IMR-90 (cell line): ENCODE data around the gene CDADC1. TPM values are rescaled to one million over a fixed set of nuclear protein-coding genes. Genes with fewer than 3 reads are reported as not detected.

Source experiments
- ATAC-seq: fragments of 200-7000 bp; cut with Tn5 transposase; 2 replicates; pipeline ENCODE4 v1.9.1; 2020; ENCODE audit warnings: low read depth, mild to moderate bottlenecking, moderate library complexity
- BruUV-seq: library from RNA; stranded (reverse); fragments of 400-500 nt; replicated peaks from 2 replicates; lab custom pipeline; 2021; lab: Mats Ljungman, UMichigan
- CTCF ChIA-PET: fragments of 300-600 bp; formaldehyde crosslinking; extraction: SDS; loops from one replicate; lab custom pipeline; 2021; ENCODE audit warnings: antibody characterized with exemption; lab: Yijun Ruan, JAX
- POLR2A ChIA-PET: fragments of 300-600 bp; sonication (Branson Sonifier 250); formaldehyde crosslinking; loops from one replicate; lab custom pipeline; 2022; ENCODE audit warnings: antibody characterized with exemption; ENCODE audit not compliant: unreplicated experiment; lab: Charles Lee
- DNase-seq: peaks from one replicate; pipeline ENCODE4 v3.0.0; 2013
- H2AFZ ChIP-seq: replicated peaks from 2 replicates; pipeline ENCODE3; 2013; ENCODE audit warnings: low read length, mild to moderate bottlenecking; ENCODE audit not compliant: poor library complexity
- H2AK5ac ChIP-seq: 2 replicates; pipeline ENCODE4 v1.6.1; 2013; ENCODE audit warnings: low read depth, low read length, inconsistent platforms
- H2AK9ac ChIP-seq: replicated peaks from 2 replicates; pipeline ENCODE3; 2013; ENCODE audit warnings: mild to moderate bottlenecking, low read depth, low read length, moderate library complexity; ENCODE audit not compliant: poor library complexity
- H2BK120ac ChIP-seq: 2 replicates; pipeline ENCODE4 v1.6.1; 2013; ENCODE audit warnings: low read depth, low read length, inconsistent platforms
- H2BK15ac ChIP-seq: 3 replicates; pipeline ENCODE4 v1.6.1; 2013; ENCODE audit warnings: low read depth, low read length, inconsistent platforms
- H2BK20ac ChIP-seq: 2 replicates; pipeline ENCODE4 v1.6.1; 2013; ENCODE audit warnings: low read depth, mild to moderate bottlenecking, inconsistent platforms, low read length, moderate library complexity
- H2BK5ac ChIP-seq: 2 replicates; pipeline ENCODE4 v1.6.1; 2013; ENCODE audit warnings: mild to moderate bottlenecking, low read depth, low read length, inconsistent platforms; ENCODE audit not compliant: poor library complexity, severe bottlenecking
- H3K14ac ChIP-seq: replicated peaks from 2 replicates; pipeline ENCODE4 v1.6.1; 2013; ENCODE audit warnings: low read depth, low read length, inconsistent platforms
- H3K18ac ChIP-seq: 2 replicates; pipeline ENCODE4 v1.6.1; 2013; ENCODE audit warnings: low read depth, low read length, control low read depth
- H3K23ac ChIP-seq: 2 replicates; pipeline ENCODE4 v1.6.1; 2013; ENCODE audit warnings: low read depth, low read length, inconsistent platforms
- H3K27ac ChIP-seq: 2 replicates; pipeline ENCODE4 v1.5.1; 2013; ENCODE audit warnings: mild to moderate bottlenecking, control low read depth, low read length; ENCODE audit not compliant: insufficient read depth
- H3K27me3 ChIP-seq: 2 replicates; pipeline ENCODE4 v1.6.1; 2013; ENCODE audit warnings: low read length; ENCODE audit not compliant: control insufficient read depth, insufficient read depth
- H3K36me3 ChIP-seq: 2 replicates; pipeline ENCODE4 v1.6.1; 2013; ENCODE audit warnings: low read length, mixed read lengths; ENCODE audit not compliant: control insufficient read depth, insufficient read depth
- H3K4ac ChIP-seq: 2 replicates; pipeline ENCODE4 v1.6.1; 2013; ENCODE audit warnings: low read depth, low read length, inconsistent platforms
- H3K4me1 ChIP-seq: 2 replicates; pipeline ENCODE4 v1.6.1; 2013; ENCODE audit warnings: low read length, mixed read lengths; ENCODE audit not compliant: control insufficient read depth, insufficient read depth
- H3K4me2 ChIP-seq: 2 replicates; pipeline ENCODE4 v1.6.1; 2013; ENCODE audit warnings: low read depth, mild to moderate bottlenecking, control low read depth, low read length, moderate library complexity
- H3K4me3 ChIP-seq: 2 replicates; pipeline ENCODE4 v1.5.1; 2013; ENCODE audit warnings: low read depth, mild to moderate bottlenecking, control low read depth, low read length, moderate library complexity; ENCODE audit not compliant: insufficient read depth
- H3K56ac ChIP-seq: 2 replicates; pipeline ENCODE4 v1.6.1; 2013; ENCODE audit warnings: low read length, inconsistent platforms; ENCODE audit not compliant: insufficient read depth; ENCODE audit errors: extremely low read depth
- H3K79me1 ChIP-seq, 2 experiments: 2 replicates each; pipeline ENCODE4 v1.6.1; 2013; ENCODE audit warnings: low read length in 2 of 2, inconsistent platforms in 1 of 2, low read depth in 1 of 2
- H3K9ac ChIP-seq: 2 replicates; pipeline ENCODE4 v1.6.1; 2013; ENCODE audit warnings: low read depth, low read length, control low read depth
- H3K9me1 ChIP-seq: 2 replicates; pipeline ENCODE4 v1.6.1; 2013; ENCODE audit warnings: low read length, inconsistent platforms; ENCODE audit not compliant: insufficient read depth
- H3K9me3 ChIP-seq: 2 replicates; pipeline ENCODE4 v1.6.1; 2013; ENCODE audit warnings: low read length; ENCODE audit not compliant: control insufficient read depth, insufficient read depth
- H4K20me1 ChIP-seq: 2 replicates; pipeline ENCODE4 v1.6.1; 2013; ENCODE audit warnings: low read length, inconsistent platforms; ENCODE audit not compliant: insufficient read depth
- H4K5ac ChIP-seq: 2 replicates; pipeline ENCODE4 v1.6.1; 2013; ENCODE audit warnings: mild to moderate bottlenecking, low read depth, low read length, control low read depth
- H4K8ac ChIP-seq, 2 experiments: 2 replicates each; pipeline ENCODE4 v1.6.1; 2013; ENCODE audit warnings: low read depth in 2 of 2, low read length in 2 of 2, control low read depth in 1 of 2, inconsistent platforms in 1 of 2
- H4K91ac ChIP-seq: 2 replicates; pipeline ENCODE4 v1.6.1; 2013; ENCODE audit warnings: low read depth, low read length, inconsistent platforms; ENCODE audit not compliant: insufficient read depth
- BHLHE40 ChIP-seq: fragments of 150-350 bp; IDR thresholded peaks from 2 replicates; pipeline ENCODE4 v1.6.1; 2016; ENCODE audit warnings: mild to moderate bottlenecking, low read depth, low read length
- CEBPB ChIP-seq: IDR thresholded peaks from 2 replicates; pipeline ENCODE4 v1.6.1; 2012; ENCODE audit warnings: low read depth, low read length, improper control_type of control experiment
- CHD1 ChIP-seq: IDR thresholded peaks from 2 replicates; pipeline ENCODE4 v1.6.1; 2012; ENCODE audit warnings: low read depth, low read length, improper control_type of control experiment
- FOS ChIP-seq: fragments of 150-350 bp; IDR thresholded peaks from 2 replicates; pipeline ENCODE4 v1.6.1; 2016; ENCODE audit warnings: low read depth, low read length
- MAFK ChIP-seq: IDR thresholded peaks from 2 replicates; pipeline ENCODE4 v1.6.1; 2012; ENCODE audit warnings: low read depth, low read length, improper control_type of control experiment
- MAZ ChIP-seq: IDR thresholded peaks from 2 replicates; pipeline ENCODE4 v1.6.1; 2012; ENCODE audit warnings: low read depth, mild to moderate bottlenecking, low read length, improper control_type of control experiment, moderate library complexity, borderline replicate concordance
- MXI1 ChIP-seq: IDR thresholded peaks from 2 replicates; pipeline ENCODE4 v1.6.1; 2012; ENCODE audit warnings: low read depth, mild to moderate bottlenecking, low read length, moderate library complexity, borderline replicate concordance
- NFE2L2 ChIP-seq: fragments of 150-350 bp; IDR thresholded peaks from 2 replicates; pipeline ENCODE4 v1.6.1; 2016; ENCODE audit warnings: low read depth, mild to moderate bottlenecking, low read length
- POLR2A ChIP-seq: IDR thresholded peaks from 2 replicates; pipeline ENCODE4 v1.6.1; 2012; ENCODE audit warnings: mild to moderate bottlenecking, low read depth, low read length
- RAD21 ChIP-seq: IDR thresholded peaks from 2 replicates; pipeline ENCODE4 v1.6.1; 2012; ENCODE audit warnings: low read length, improper control_type of control experiment
- RCOR1 ChIP-seq: IDR thresholded peaks from 2 replicates; pipeline ENCODE4 v1.6.1; 2012; ENCODE audit warnings: mild to moderate bottlenecking, low read length, improper control_type of control experiment; ENCODE audit not compliant: insufficient replicate concordance
- RFX5 ChIP-seq: IDR thresholded peaks from 2 replicates; pipeline ENCODE4 v1.8.0; 2012; ENCODE audit warnings: low read depth, mild to moderate bottlenecking, low read length, moderate library complexity
- SMC3 ChIP-seq: fragments of 150-350 bp; IDR thresholded peaks from 2 replicates; pipeline ENCODE4 v1.6.1; 2016; ENCODE audit warnings: low read depth, mild to moderate bottlenecking, antibody characterized with exemption, low read length, moderate library complexity
- dilution Hi-C: fragments of 300-500 bp; cut with HindIII; formaldehyde crosslinking; loops from one replicate; pipeline ENCODE4 v1.14.3; 2018; ENCODE audit warnings: low sequenced_read_pairs; ENCODE audit not compliant: unreplicated experiment
- in situ Hi-C: fragments of 300-500 bp; cut with MboI; formaldehyde crosslinking; loops from 3 replicates; pipeline ENCODE4 v1.14.3; 2019; ENCODE audit warnings: low sequenced_read_pairs, inconsistent platforms, mixed read lengths
- intact Hi-C: fragments of 100-400 bp; cut with micrococcal nuclease; formaldehyde crosslinking; loops from 2 replicates; pipeline ENCODE4 v1.10.0; 2022
- polyA plus RNA-seq, 3 experiments: library from polyadenylated mRNA; depleted of rRNA; stranded (reverse); fragments of >200 nt; gene quantifications; 2 replicates each; pipeline ENCODE4 v1.2.3, GENCODE V29; 2012; ENCODE audit warnings: low replicate concordance in 1 of 3
- total RNA-seq: library from RNA; depleted of rRNA; stranded (reverse); fragments of >200 nt; gene quantifications from 2 replicates; pipeline ENCODE4 v1.2.3, GENCODE V29; 2012
- TF ChIP-seq, protein P1 (sequence below): fragments of 150-350 bp; IDR thresholded peaks from 2 replicates; pipeline ENCODE4 v1.6.1; 2017; ENCODE audit warnings: mild to moderate bottlenecking, antibody characterized with exemption, low read length, low read depth
- TF ChIP-seq, protein P2 (sequence below): conservative IDR thresholded peaks from 2 replicates; pipeline ENCODE4 v1.5.1; 2012; ENCODE audit warnings: mild to moderate bottlenecking, low read depth, low read length, improper control_type of control experiment
- TF ChIP-seq, protein P3 (sequence below): fragments of 150-350 bp; IDR thresholded peaks from 2 replicates; pipeline ENCODE4 v1.6.1; 2016; ENCODE audit warnings: low read depth, mild to moderate bottlenecking, low read length, moderate library complexity, borderline replicate concordance

CDADC1 gene
- total and polyA plus RNA-seq, 2 of the 4 experiments (the other 2 are of a cell fraction) = 0.54 to 2.6 TPM

DNA sequence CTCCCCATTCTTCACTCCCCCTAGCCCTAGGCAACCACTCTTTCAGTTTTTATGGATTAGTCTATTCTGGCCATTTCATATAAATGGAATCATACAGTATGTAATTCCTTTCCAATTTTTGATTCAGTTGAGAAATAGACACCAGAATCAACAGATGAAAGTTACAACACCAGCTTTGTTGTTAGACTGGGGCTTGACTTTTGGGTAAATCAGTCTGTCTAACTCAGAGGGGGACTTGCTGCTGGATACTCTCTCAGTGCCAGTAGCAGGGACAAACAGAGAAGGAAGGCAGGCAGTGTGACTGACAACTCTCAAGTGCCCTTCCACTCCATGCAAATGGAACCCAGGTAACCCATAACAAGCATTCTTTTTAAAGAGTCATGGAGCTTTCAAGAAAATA, 40.7 kb downstream of the CDADC1 start:
- Histone ChIP-seq H2BK15ac (no peak overlapping the region), H3K14ac (no peak overlapping the region), H3K23ac (no peak overlapping the region), H4K20me1 (no peaks in the 10 kb centered on the region), H2BK5ac (no peak overlapping the region), H3K4me3 (no peak overlapping the region), H2BK120ac (no peak overlapping the region), H4K91ac (no peak overlapping the region), H2AK5ac (no peak overlapping the region), H3K9me3 (no peaks in the 10 kb centered on the region), H2AK9ac (no peak overlapping the region), H3K18ac (no peak overlapping the region), H3K56ac (no peak overlapping the region), H2BK20ac (no peak overlapping the region), H4K5ac (no peak overlapping the region), H4K8ac (no peak overlapping the region), H2AFZ (no peak overlapping the region), H3K79me1 (no peaks in the 10 kb centered on the region; a peak in 1 of 4 replicates), H3K4ac (no peak overlapping the region), H3K9ac (no peak overlapping the region), H3K9me1 (peaks cover 3% of the 10 kb centered on the region; the same call in 1 of the 2 replicates), H3K4me1 (no peaks in the 10 kb centered on the region), H3K36me3 (no peaks in the 10 kb centered on the region), H3K27me3 (no peaks in the 10 kb centered on the region), H3K4me2 (no peak overlapping the region), H3K27ac (no peak overlapping the region)
- no TSS peak for BruUV-seq
- ChIA-PET CTCF (no interaction called here), POLR2A (no interaction called here)
- intact Hi-C loops (no loop called here), dilution Hi-C loops (no loop called here), in situ Hi-C loops (no loop called here)
- TF ChIP-seq MAZ (no peak), MXI1 (no peak), SMC3 (no peak), MAFK (no peak), RAD21 (no peak), RCOR1 (no peak), RFX5 (no peak), CHD1 (no peak), POLR2A (no peak), NFE2L2 (no peak), CEBPB (no peak), FOS (no peak), BHLHE40 (no peak)
- TF ChIP-seq, protein P1, sequence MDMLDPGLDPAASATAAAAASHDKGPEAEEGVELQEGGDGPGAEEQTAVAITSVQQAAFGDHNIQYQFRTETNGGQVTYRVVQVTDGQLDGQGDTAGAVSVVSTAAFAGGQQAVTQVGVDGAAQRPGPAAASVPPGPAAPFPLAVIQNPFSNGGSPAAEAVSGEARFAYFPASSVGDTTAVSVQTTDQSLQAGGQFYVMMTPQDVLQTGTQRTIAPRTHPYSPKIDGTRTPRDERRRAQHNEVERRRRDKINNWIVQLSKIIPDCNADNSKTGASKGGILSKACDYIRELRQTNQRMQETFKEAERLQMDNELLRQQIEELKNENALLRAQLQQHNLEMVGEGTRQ = no peak
- TF ChIP-seq, protein P2, sequence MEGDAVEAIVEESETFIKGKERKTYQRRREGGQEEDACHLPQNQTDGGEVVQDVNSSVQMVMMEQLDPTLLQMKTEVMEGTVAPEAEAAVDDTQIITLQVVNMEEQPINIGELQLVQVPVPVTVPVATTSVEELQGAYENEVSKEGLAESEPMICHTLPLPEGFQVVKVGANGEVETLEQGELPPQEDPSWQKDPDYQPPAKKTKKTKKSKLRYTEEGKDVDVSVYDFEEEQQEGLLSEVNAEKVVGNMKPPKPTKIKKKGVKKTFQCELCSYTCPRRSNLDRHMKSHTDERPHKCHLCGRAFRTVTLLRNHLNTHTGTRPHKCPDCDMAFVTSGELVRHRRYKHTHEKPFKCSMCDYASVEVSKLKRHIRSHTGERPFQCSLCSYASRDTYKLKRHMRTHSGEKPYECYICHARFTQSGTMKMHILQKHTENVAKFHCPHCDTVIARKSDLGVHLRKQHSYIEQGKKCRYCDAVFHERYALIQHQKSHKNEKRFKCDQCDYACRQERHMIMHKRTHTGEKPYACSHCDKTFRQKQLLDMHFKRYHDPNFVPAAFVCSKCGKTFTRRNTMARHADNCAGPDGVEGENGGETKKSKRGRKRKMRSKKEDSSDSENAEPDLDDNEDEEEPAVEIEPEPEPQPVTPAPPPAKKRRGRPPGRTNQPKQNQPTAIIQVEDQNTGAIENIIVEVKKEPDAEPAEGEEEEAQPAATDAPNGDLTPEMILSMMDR = no peak
- TF ChIP-seq, protein P3, sequence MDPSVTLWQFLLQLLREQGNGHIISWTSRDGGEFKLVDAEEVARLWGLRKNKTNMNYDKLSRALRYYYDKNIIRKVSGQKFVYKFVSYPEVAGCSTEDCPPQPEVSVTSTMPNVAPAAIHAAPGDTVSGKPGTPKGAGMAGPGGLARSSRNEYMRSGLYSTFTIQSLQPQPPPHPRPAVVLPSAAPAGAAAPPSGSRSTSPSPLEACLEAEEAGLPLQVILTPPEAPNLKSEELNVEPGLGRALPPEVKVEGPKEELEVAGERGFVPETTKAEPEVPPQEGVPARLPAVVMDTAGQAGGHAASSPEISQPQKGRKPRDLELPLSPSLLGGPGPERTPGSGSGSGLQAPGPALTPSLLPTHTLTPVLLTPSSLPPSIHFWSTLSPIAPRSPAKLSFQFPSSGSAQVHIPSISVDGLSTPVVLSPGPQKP = no peak
- no peak for DNase-seq
- no peak for ATAC-seq
